Heart left ventricle (tissue), 16 donors: ENCODE measurements around the gene SMARCA1. TPM values are rescaled to one million over a fixed set of nuclear protein-coding genes. Genes with fewer than 3 reads are reported as not detected.
"Not testable (repeated sequence)": the region's sequence is repeated elsewhere in the genome, so short reads cannot be mapped to it uniquely, and the experiment has no call there.

Experiments used
- ATAC-seq, 4 donors: fragments of 200-7000 bp; cut with Tn5 transposase; one replicate each; pipeline ENCODE4 v1.9.1; 2020 to 2022; ENCODE audit warnings: moderate library complexity in 4 of 4, mild to moderate bottlenecking in 3 of 4, moderate number of reproducible peaks in 1 of 4
- DNase-seq, 5 donors: peaks; one replicate each; pipeline ENCODE4 v3.0.0-alpha.2; 2020
- H3K27ac ChIP-seq, 12 donors: fragments of 200-600 bp; sonication (generic) in 4 of 12; one replicate each; pipeline versions ENCODE4 v1.5.0 to v1.8.0; 2016 to 2022; ENCODE audit warnings: mild to moderate bottlenecking in 2 of 12
- H3K27me3 ChIP-seq, 9 donors: fragments of 200-600 bp; sonication (generic) in 2 of 9; one replicate each; pipeline versions ENCODE4 v1.5.1 to v1.8.0; 2016 to 2022; ENCODE audit warnings: mild to moderate bottlenecking in 3 of 9
- H3K36me3 ChIP-seq, 9 donors: fragments of 200-600 bp; sonication (generic) in 2 of 9; one replicate each; pipeline versions ENCODE4 v1.5.0 to v1.8.0; 2018 to 2022; ENCODE audit warnings: mild to moderate bottlenecking in 2 of 9
- H3K4me1 ChIP-seq, 12 donors: fragments of 200-600 bp; sonication (generic) in 4 of 12; one replicate each; pipeline versions ENCODE4 v1.5.0 to v1.8.0; 2016 to 2022; ENCODE audit warnings: mild to moderate bottlenecking in 3 of 12
- H3K4me3 ChIP-seq, 12 donors: fragments of 200-600 bp; sonication (generic) in 4 of 12; one replicate each; pipeline versions ENCODE4 v1.5.0 to v1.8.0; 2017 to 2022; ENCODE audit warnings: mild to moderate bottlenecking in 9 of 12, moderate library complexity in 4 of 12
- H3K9me3 ChIP-seq, 12 donors: fragments of 200-600 bp; sonication (generic) in 4 of 12; one replicate each; pipeline versions ENCODE4 v1.5.0 to v1.8.0; 2016 to 2022; ENCODE audit warnings: mild to moderate bottlenecking in 1 of 12
- CTCF ChIP-seq, 12 donors: fragments of 200-600 bp; sonication (generic) in 4 of 12; IDR thresholded peaks; one replicate each; pipeline versions ENCODE4 v1.5.0 to v1.8.0; 2018 to 2022; ENCODE audit warnings: antibody characterized with exemption in 12 of 12, mild to moderate bottlenecking in 5 of 12
- POLR2A ChIP-seq, 2 donors: fragments of 450-650 bp; IDR thresholded peaks; one replicate each; pipeline ENCODE4 v1.6.1; 2017; ENCODE audit warnings: antibody characterized with exemption in 2 of 2, mild to moderate bottlenecking in 2 of 2, moderate library complexity in 2 of 2
- WGBS, 4 donors: extraction: QIAGEN DNeasy Blood & Tissue Kit in 2 of 4; methylation state at CpG; one replicate each; pipeline versions ENCODE4 v1.1.5 to v1.1.7; 2013 to 2018; 5-methylcytosine and 5-hydroxymethylcytosine counted together
- intact Hi-C, 10 donors: fragments of 100-400 bp; cut with DNase I; formaldehyde crosslinking; loops; one replicate each; pipeline versions ENCODE4 v1.11.1 to v1.14.2; 2022
- polyA plus RNA-seq, 2 donors: library from polyadenylated mRNA; stranded (reverse); fragments of 200-250 nt; gene quantifications; one replicate each; pipeline ENCODE4 v1.2.3, GENCODE V29; 2013
- total RNA-seq, 9 donors: library from RNA; depleted of rRNA in 2 of 9; stranded (reverse); fragments of >200 nt in 2 of 9; fragmentation: NEBNext Ultra II Directional in 3 of 9; extraction: Animal tissue kit (Norgen Biotek cat#: 25700) in 3 of 9; gene quantifications; one replicate each; pipeline versions ENCODE4 v1.1.0 to v1.2.4, GENCODE V29; 2016 to 2023
- donor health status: ischemic (EF 13 %, LVEDD 7.1; RV severe dilation, severe dysfunction).
- donor health status: healthy with polysubstance abuse.
- donor health status: DM: no; HTN: yes; CAD: no.
- donor health status: DM: no; HTN: no; CAD: no.
- donor health status: ischemic (EF 25% LVEDD 6.9; RV normal size, moderate dysfunction).
- donor health status: ischemic (EF 25% LVEDD 5.7; RV mildly dilated, moderate dysfunction).
- donor health status: healthy.
- donor health status: DM: yes; HTN: yes; CAD: no.
- donor health status: ischemic (EF 35%, LVEDD 5.7; RV mildly dilated, moderate dysfunction).
- donor health status: nonischemic (EF 11% LVEDD 7.7; RV severe dilation, severe dysfunction).
- donor health status: DM: yes; HTN: yes; CAD: no.
- donor health status: PGD.
- donor health status: ischemic (EF 29% LVEDD 5.4; RV normal size, mild dysfunction).
- donor health status: nonischemic (EF 23%, LVEDD 6.1; RV moderate dilation, normal function).

Gene SMARCA1
- total and polyA plus RNA-seq, 11 donors: 7.6 to 38.5 (median 30.8) TPM

GRCh38 chrX:129559783-129560182 lies 36.5 kb upstream of the SMARCA1 start:
- DNase-seq (no peak), ATAC-seq (no peak)
- H3K9me3 ChIP-seq: no peaks in the 10 kb centered on the region
- H3K4me3 ChIP-seq: no peak overlapping the region
- peaks cover 0 to 83% (median 36%) of the 10 kb centered on the region in 9 donors for H3K36me3 ChIP-seq
- peaks cover 0 to 6% (median 0%) of the 10 kb centered on the region in 9 donors for H3K27me3 ChIP-seq
- peak in 1 of 12 donors; percentile 16 for TF ChIP-seq CTCF (IDR thresholded peaks at IDR 0.05)
- TF ChIP-seq POLR2A (IDR thresholded peaks at IDR 0.05): no peak
- H3K27ac ChIP-seq: no peak overlapping the region
- 96 to 100% (median 97%) methylated on average over 1 of the region's 1 CpG for whole genome bisulfite sequencing, 4 donors
- H3K4me1 ChIP-seq: peaks cover 0 to under 1% (median 0%) of the 10 kb centered on the region in 12 donors
- intact Hi-C loops: no loop called here

DNA sequence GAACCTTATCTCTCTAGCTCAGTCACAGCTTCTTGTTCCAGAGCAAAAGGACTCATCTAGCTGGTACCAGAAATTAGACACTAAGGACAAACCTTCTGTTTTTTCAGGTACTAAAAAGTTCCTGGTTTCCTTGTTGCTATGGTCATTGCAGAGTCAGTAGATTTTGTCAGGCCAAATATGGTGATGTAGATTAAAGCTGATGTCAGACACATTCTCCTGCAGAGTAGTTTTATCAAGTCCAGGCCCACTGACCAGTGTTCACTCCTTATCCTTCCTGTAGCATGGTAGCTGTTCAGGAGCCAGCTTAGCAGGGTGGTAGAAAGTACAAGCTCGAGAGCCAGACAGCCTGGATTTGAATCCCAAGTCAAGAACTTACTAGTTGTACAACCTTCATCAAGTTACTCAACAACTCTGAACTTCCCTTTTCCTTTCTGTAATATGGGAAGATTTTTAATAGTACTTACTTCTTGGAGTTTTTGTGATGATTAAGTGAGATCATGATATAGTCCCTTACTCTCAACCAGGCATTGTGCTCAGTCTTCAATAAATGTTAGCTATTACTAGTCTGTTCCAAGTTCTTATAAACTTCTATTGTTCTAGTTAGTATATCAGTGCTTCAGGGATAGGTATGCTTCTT lies 34.7 kb upstream of the SMARCA1 start:
- intact Hi-C loops: no loop called here
- Histone ChIP-seq H3K27me3 (peaks cover 0 to 5% (median 0%) of the 10 kb centered on the region in 9 donors), H3K4me1 (no peaks in the 10 kb centered on the region), H3K27ac (peak overlapping the region in 1 of 12 donors; percentile 41), H3K4me3 (no peak overlapping the region), H3K36me3 (peaks cover 0 to 80% (median 36%) of the 10 kb centered on the region in 9 donors), H3K9me3 (no peaks in the 10 kb centered on the region)
- 17 to 58% (median 41%) methylated on average over 1 of the region's 1 CpG for WGBS, 4 donors
- TF ChIP-seq CTCF (IDR thresholded peaks at IDR 0.05) (no peak), POLR2A (IDR thresholded peaks at IDR 0.05) (no peak)
- ATAC-seq: peak in 3 of 4 donors; percentile 37 to 67 (median 66)
- peak in 1 of 5 donors; percentile 16 for DNase-seq

- 78 to 97% (median 86%) methylated on average over 5 of the region's 5 CpGs for WGBS, 4 donors
- DNase-seq (no peak), ATAC-seq (no peak)
- no peaks in the 10 kb centered on the region for H3K9me3 ChIP-seq
- H3K4me1 ChIP-seq: no peaks in the 10 kb centered on the region
- H3K36me3 ChIP-seq: peaks cover 0 to 69% (median 27%) of the 10 kb centered on the region in 9 donors
- no peak overlapping the region for H3K4me3 ChIP-seq
- TF ChIP-seq POLR2A (IDR thresholded peaks at IDR 0.05) (no peak), CTCF (IDR thresholded peaks at IDR 0.05) (no peak)
- no peak overlapping the region for H3K27ac ChIP-seq
- intact Hi-C loops: no loop called here
- no peaks in the 10 kb centered on the region for H3K27me3 ChIP-seq
These were observed 33.6 kb upstream of the SMARCA1 start for GRCh38 chrX:129556806-129557315.

- DNase-seq, H3K27ac ChIP-seq, H3K4me1 ChIP-seq, H3K9me3 ChIP-seq, intact Hi-C loops, ATAC-seq, H3K4me3 ChIP-seq, H3K27me3 ChIP-seq: not testable (repeated sequence)
- WGBS, 4 donors: 92 to 96% (median 94%) methylated on average over 8 of the region's 8 CpGs
- peaks cover 0 to 63% (median 17%) of the 10 kb centered on the region in 9 donors for H3K36me3 ChIP-seq
These were observed 31.5 kb upstream of the SMARCA1 start for GRCh38 chrX:129554816-129555215.
